Osteocyte (in vitro differentiated cells): ENCODE results near the gene HIBCH. TPM values are rescaled to one million over a fixed set of nuclear protein-coding genes. Genes with fewer than 3 reads are reported as not detected.

Experiments
- DNase-seq: peaks from one replicate; pipeline ENCODE4 v3.0.0; 2021; ENCODE audit warnings: mixed read lengths; ENCODE audit not compliant: unreplicated experiment; ENCODE audit errors: extremely low spot score
- H3K27ac Mint-ChIP-seq: one replicate; pipeline ENCODE4 v1.8.0; 2021; ENCODE audit warnings: mild to moderate bottlenecking, mixed read lengths; ENCODE audit not compliant: unreplicated experiment
- H3K27me3 Mint-ChIP-seq: one replicate; pipeline ENCODE4 v1.8.0; 2021; ENCODE audit warnings: mixed read lengths; ENCODE audit not compliant: unreplicated experiment
- H3K36me3 Mint-ChIP-seq: one replicate; pipeline ENCODE4 v1.8.0; 2021; ENCODE audit warnings: mixed read lengths; ENCODE audit not compliant: unreplicated experiment
- H3K4me1 Mint-ChIP-seq: one replicate; pipeline ENCODE4 v1.8.0; 2021; ENCODE audit warnings: mixed read lengths; ENCODE audit not compliant: unreplicated experiment
- H3K4me3 Mint-ChIP-seq: one replicate; pipeline ENCODE4 v1.8.0; 2021; ENCODE audit warnings: mild to moderate bottlenecking, moderate library complexity, mixed read lengths; ENCODE audit not compliant: unreplicated experiment
- H3K9me3 Mint-ChIP-seq: one replicate; pipeline ENCODE4 v1.8.0; 2021; ENCODE audit warnings: mixed read lengths; ENCODE audit not compliant: unreplicated experiment
- CTCF ChIP-seq: fragments of 200-600 bp; sonication (generic); IDR thresholded peaks from 2 replicates; pipeline ENCODE4 v1.5.0; 2021; ENCODE audit warnings: antibody characterized with exemption, mild to moderate bottlenecking, moderate library complexity
- total RNA-seq: library from RNA; stranded (reverse); gene quantifications from 2 replicates; pipeline ENCODE4 v1.2.1, GENCODE V29; 2021

The HIBCH gene
- total RNA-seq, 1 donor from 2014 or later, result 28.4 TPM

GRCh38 chr2:190343089-190343535, 23.5 kb upstream of the HIBCH start:
- Mint-ChIP-seq H3K27me3 (no peaks in the 10 kb centered on the region), H3K36me3 (no peaks in the 10 kb centered on the region), H3K27ac (peak overlapping the region; percentile 83), H3K9me3 (no peaks in the 10 kb centered on the region), H3K4me3 (peak overlapping the region; percentile 78), H3K4me1 (peaks cover 24% of the 10 kb centered on the region)
- TF ChIP-seq CTCF, result no peak
- DNase-seq, result no peak

- no peak for TF ChIP-seq CTCF
- H3K27ac Mint-ChIP-seq, result peak overlapping the region; percentile 20
- DNase-seq, result no peak
- peaks cover 24% of the 10 kb centered on the region for H3K4me1 Mint-ChIP-seq
- no peaks in the 10 kb centered on the region for H3K9me3 Mint-ChIP-seq
- peak overlapping the region; percentile 18 for H3K4me3 Mint-ChIP-seq
- no peaks in the 10 kb centered on the region for H3K27me3 Mint-ChIP-seq
- no peaks in the 10 kb centered on the region for H3K36me3 Mint-ChIP-seq
Measured at GRCh38 chr2:190342611-190343010, 23.0 kb upstream of the HIBCH start.

GRCh38 chr2:190340369-190340768, 20.7 kb upstream of the HIBCH start:
- Mint-ChIP-seq H3K27me3 (no peaks in the 10 kb centered on the region), H3K27ac (no peak overlapping the region), H3K36me3 (no peaks in the 10 kb centered on the region), H3K9me3 (no peaks in the 10 kb centered on the region), H3K4me3 (no peak overlapping the region), H3K4me1 (peaks cover 18% of the 10 kb centered on the region)
- DNase-seq, result no peak
- TF ChIP-seq CTCF, result no peak

- no peaks in the 10 kb centered on the region for H3K27me3 Mint-ChIP-seq
- H3K27ac Mint-ChIP-seq, result no peak overlapping the region
- DNase-seq, result no peak
- H3K36me3 Mint-ChIP-seq, result no peaks in the 10 kb centered on the region
- peaks cover 12% of the 10 kb centered on the region for H3K4me1 Mint-ChIP-seq
- no peaks in the 10 kb centered on the region for H3K9me3 Mint-ChIP-seq
- no peak overlapping the region for H3K4me3 Mint-ChIP-seq
- TF ChIP-seq CTCF, result no peak
Measured at GRCh38 chr2:190339394-190339793, 19.8 kb upstream of the HIBCH start.

GRCh38 chr2:190338453-190338852, 18.8 kb upstream of the HIBCH start:
- Mint-ChIP-seq H3K9me3 (no peaks in the 10 kb centered on the region), H3K4me1 (peaks cover 10% of the 10 kb centered on the region), H3K27ac (no peak overlapping the region), H3K27me3 (no peaks in the 10 kb centered on the region), H3K36me3 (no peaks in the 10 kb centered on the region), H3K4me3 (no peak overlapping the region)
- DNase-seq, result no peak
- TF ChIP-seq CTCF, result peak; percentile 11
